HG03196 (cell line): ENCODE measurements around the gene PDZD2.

ENCODE experiments used
- ATAC-seq: cut with Tn5 transposase; IDR thresholded peaks from one replicate; pipeline ENCODE4 v1.9.1; 2021; ENCODE audit not compliant: unreplicated experiment

PDZD2 gene

DNA sequence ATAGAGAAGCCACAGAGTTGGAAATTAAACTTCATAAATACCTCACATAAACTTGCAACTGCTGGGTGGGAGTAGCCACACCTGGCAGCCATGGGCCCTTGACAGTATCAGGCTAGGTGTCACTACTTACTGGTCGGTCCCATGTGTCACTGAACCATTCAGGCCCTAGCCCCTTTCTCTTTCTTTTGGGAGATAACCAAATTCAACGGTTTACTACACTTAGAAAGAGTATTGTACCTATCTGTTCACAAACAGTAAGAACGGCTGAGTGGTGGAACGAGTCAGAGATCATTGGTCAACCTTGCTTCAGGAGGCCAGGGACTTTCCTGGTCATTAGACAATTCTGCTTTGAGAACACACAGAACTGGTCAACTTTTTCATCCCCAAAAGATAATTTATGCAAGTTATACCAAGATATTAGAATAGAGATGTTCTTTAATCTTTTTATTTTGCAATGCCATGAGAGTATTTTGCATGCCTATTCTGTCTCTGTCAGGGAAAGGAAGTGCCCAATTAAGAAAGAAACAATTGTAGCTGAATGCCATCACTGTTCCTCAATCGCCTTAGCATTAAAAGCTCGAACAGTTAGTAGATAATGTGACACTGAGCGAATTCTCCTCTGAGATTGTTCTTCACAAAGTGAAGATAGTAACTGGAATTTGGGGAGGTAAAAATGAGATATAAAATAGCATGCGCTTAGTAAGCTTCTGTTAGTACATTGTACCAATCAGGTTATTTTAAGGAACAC is 484.3 kb downstream of the PDZD2 start:
- ATAC-seq, result no peak

GRCh38 chr5:32123889-32124676 is 485.2 kb downstream of the PDZD2 start:
- no peak for ATAC-seq

DNA sequence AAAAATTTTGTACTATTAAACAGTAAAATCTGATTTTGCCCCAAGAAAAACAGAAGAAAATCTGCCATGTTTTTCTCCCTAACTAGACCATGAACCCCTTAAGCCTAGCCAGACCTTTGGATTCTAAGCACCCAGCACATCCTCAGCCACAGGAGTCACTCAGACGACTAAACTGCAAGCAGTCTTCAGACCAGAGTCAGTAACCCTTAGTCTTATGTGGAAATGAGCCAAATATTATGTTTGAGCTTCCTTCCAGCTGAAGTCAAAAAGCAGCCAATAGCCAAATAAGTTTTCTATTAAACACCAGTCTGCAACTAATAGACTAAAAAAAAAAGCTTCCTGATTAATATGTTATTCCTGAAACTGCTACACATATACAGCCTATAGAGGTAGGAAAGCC is 487.8 kb downstream of the PDZD2 start:
- ATAC-seq, result no peak

- ATAC-seq, result no peak
These were observed 488.8 kb downstream of the PDZD2 start for GRCh38 chr5:32127711-32128110.

DNA sequence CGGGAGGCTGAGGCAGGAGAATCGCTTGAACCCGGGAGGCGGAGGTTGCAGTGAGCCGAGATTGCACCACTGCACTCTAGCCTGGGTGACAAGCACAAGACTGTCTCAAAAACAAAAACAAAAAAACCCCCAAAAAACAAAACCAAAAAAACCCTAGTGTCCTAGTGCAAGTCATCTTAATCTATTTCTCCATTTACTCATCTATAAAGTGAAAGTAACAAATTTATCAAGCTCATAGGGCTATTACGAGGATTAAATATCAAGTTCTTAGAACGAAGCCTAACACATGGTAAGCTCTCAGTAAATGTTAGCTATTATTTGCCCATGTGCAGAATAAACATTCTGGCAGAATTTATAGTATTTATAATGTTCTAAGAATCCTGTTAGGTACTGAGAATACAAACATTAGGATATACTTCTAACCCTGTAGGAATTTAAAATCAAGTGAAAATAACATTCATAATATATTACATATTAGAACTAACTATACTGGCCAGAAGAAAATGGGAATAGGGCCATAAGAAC is 490.2 kb downstream of the PDZD2 start:
- no peak for ATAC-seq

GRCh38 chr5:32130865-32131264 is 491.9 kb downstream of the PDZD2 start:
- ATAC-seq, result no peak

- no peak for ATAC-seq
These were observed 492.7 kb downstream of the PDZD2 start for GRCh38 chr5:32131604-32132003.

DNA sequence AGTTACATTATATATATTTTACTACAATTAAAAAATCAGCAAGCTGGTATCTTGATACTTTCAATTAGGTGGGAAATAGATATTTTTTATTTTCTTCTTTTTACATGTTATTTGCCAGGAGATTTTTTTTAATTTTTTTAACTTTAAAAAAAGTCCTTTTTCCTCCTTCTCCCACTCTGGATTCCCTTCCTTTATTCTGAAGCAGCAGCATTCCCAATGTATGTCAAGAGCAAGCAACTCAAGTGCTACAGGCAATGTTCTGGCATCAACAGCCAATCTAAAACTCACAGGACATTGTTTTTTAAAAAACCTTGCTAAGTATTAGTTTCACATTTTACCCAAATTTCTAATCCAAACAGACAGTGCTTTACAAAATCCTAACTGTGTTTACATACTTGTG is 493.8 kb downstream of the PDZD2 start:
- ATAC-seq, result no peak

GRCh38 chr5:32135086-32135485 is 496.2 kb downstream of the PDZD2 start:
- no peak for ATAC-seq

GRCh38 chr5:32136342-32136741 is 497.4 kb downstream of the PDZD2 start:
- no peak for ATAC-seq

GRCh38 chr5:32138839-32139493 is 500.0 kb downstream of the PDZD2 start:
- no peak for ATAC-seq

DNA sequence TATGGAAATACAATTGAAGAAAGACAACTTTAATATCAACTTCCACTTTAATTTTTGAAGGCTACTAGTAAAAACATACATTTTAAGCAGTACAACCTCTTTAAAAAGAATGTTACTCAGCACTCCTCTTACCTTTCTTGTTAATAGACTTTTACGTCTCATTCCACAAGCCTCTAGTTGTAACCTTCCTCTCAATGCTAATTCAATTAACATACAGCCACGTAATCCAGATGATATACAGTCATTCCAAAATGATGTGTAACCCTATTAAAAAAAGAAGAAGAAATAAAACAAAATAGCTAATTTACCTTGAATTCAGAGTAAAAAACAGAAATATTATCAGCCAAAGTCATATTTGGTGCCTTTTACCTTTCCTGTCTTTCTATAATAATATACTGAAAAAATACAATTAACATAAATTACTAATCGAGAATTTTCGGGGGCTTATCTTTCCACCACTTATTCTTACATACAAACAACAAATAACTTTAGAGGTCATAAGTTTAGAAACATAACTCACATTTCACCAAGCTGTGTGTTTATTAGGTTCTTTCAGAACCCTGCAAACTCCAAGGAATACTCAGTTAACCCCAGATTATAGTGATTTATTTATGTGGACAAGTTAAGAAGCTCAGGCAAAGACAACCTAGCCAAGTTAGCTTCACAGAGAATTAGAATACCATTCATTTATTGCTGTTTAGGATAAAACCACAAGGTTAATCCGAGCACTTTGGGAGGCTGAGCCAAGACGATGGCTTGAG is 504.9 kb downstream of the PDZD2 start:
- no peak for ATAC-seq

GRCh38 chr5:32144378-32145207 is 505.7 kb downstream of the PDZD2 start:
- ATAC-seq, result no peak

GRCh38 chr5:32145378-32145777 is 506.4 kb downstream of the PDZD2 start:
- no peak for ATAC-seq

DNA sequence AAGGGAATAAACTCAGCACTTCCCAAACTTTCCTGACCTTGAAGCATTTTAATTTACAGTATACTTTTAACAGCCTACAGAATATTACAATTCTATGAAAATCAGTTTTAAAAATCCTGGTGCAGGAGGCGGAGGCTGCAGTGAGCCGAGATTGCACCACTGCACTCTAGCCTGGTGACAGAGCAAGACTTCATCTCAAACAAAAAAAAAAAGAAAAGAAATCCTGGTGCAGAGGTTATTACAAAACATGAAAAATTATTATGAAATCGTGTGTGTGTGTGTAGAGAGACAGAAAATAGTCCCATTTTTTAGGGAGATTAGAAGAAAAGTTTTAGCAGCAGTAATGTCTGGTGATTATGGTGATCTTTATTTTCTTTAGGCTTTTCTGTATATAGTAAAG is 508.3 kb downstream of the PDZD2 start:
- ATAC-seq, result no peak

DNA sequence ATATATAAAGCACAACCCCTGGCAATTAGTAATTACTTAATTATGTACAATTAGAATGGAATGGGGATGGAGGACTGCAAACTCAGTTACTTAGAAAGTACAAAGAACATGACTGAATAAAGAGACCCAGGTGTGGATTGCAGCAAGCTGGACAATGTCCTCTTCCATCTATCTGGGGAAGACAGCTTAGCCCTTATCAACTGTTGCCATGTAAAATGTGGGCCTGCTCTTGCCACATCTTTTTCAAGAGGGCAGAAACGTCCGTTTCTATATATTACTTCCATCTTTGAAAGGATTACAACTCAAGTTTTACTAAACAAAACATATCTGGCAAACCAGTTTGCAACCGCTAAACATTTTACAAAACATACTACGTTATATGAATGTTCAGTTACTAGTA is 509.0 kb downstream of the PDZD2 start:
- ATAC-seq, result no peak

DNA sequence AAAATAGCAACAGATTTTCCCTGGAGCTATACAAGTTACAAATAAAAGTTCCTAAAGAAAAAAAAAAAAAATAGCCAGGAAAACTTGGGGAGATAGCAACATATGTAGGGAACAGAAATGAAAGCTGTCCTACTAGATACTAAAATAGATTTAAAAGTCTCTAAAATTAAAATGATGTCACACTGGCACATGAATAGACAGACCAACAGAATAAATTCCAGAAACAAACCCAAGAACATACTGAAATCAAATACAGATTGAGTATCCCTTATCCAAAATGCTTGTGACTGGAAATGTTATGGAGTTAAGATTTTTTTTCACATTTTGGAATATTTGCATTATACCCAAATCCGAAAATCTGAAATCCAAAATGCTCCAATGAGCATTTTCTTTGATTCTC is 511.4 kb downstream of the PDZD2 start:
- ATAC-seq, result no peak

DNA sequence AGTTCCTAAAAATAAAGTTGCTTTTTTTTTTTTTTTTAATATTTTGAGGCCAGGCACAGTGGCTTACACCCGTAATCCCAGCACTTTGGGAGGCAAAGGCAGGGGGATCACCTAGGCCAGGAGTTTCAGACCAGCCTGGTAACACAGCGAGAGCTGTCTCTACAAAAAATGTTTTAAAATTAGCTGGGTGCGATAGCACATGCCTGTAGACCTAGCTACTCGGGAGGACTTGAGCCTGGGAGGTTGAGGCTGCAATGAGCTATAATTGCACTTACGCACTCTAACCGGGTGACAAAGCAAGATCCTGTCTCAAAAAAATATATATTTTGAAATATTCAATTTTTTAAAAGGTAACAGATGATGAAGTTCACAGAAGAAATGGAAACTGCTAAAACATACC is 512.3 kb downstream of the PDZD2 start:
- ATAC-seq, result no peak

- no peak for ATAC-seq
These were observed 514.8 kb downstream of the PDZD2 start for GRCh38 chr5:32153723-32154122.

DNA sequence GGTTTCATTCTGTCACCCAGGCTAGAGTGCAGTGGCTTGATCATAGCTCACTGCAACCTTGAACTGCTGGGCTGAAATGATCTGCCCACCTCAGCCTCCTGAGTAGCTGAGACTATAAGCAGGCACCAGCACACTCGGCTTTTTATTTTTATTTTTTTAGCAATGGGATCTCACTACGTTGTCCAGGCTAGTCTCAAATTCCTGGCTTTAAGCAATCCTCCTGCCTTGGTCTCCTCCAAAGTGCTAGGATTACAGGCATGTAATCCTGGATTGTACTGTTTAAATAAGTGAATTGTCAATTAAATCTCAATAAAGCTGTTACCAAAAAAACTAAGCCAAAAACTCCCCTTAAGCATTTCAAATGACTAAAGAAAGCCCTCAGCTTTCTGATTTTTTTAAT is 516.3 kb downstream of the PDZD2 start:
- ATAC-seq, result no peak
